Caco-2 (cell line): ENCODE measurements around the gene ZBTB34. TPM values are rescaled to one million over a fixed set of nuclear protein-coding genes. Genes with fewer than 3 reads are reported as not detected.

Source experiments
- BruUV-seq: library from RNA; stranded (reverse); fragments of 400-500 nt; replicated peaks from 2 replicates; lab custom pipeline; 2021; lab: Mats Ljungman, UMichigan
- CTCF ChIA-PET: fragments of 300-600 bp; sonication (Branson Sonifier 250); formaldehyde crosslinking; loops from one replicate; lab custom pipeline; 2022; ENCODE audit warnings: antibody characterized with exemption; lab: Charles Lee
- POLR2A ChIA-PET: fragments of 300-600 bp; sonication (Branson Sonifier 250); formaldehyde crosslinking; loops from one replicate; lab custom pipeline; 2022; ENCODE audit warnings: antibody characterized with exemption; lab: Charles Lee
- DNase-seq, 2 experiments: peaks; one replicate each; pipeline versions ENCODE4 v3.0.0 to v3.0.0-alpha.2; 2020 to 2022
- H3K27me3 ChIP-seq: replicated peaks from 2 replicates; pipeline ENCODE4 v1.6.0; 2011; ENCODE audit warnings: low read length; ENCODE audit not compliant: control insufficient read depth, insufficient read depth
- H3K36me3 ChIP-seq: 2 replicates; pipeline ENCODE4 v1.5.1; 2011; ENCODE audit warnings: low read length; ENCODE audit not compliant: control insufficient read depth, insufficient read depth
- H3K4me1 ChIP-seq: fragments of 250-450 bp; sonication (Bioruptor Pico); 2 replicates; pipeline ENCODE4 v1.5.1; 2020; ENCODE audit warnings: mild to moderate bottlenecking
- H3K4me3 ChIP-seq: 2 replicates; pipeline ENCODE4 v1.5.1; 2011; ENCODE audit warnings: low read depth, mild to moderate bottlenecking, control low read depth, low read length
- H3K9me3 ChIP-seq: fragments of 250-450 bp; sonication (Bioruptor Pico); 2 replicates; pipeline ENCODE4 v1.5.1; 2020; ENCODE audit warnings: mild to moderate bottlenecking, moderate library complexity
- H3K27ac Mint-ChIP-seq: one replicate; pipeline ENCODE4 v1.8.0; 2022; ENCODE audit warnings: mixed read lengths; ENCODE audit not compliant: unreplicated experiment
- H3K27me3 Mint-ChIP-seq: one replicate; pipeline ENCODE4 v1.8.0; 2022; ENCODE audit warnings: mixed read lengths; ENCODE audit not compliant: insufficient read depth, unreplicated experiment
- H3K36me3 Mint-ChIP-seq: one replicate; pipeline ENCODE4 v1.8.0; 2022; ENCODE audit warnings: mild to moderate bottlenecking, mixed read lengths; ENCODE audit not compliant: insufficient read depth, unreplicated experiment
- H3K4me1 Mint-ChIP-seq: one replicate; pipeline ENCODE4 v1.8.0; 2022; ENCODE audit warnings: low read depth, mixed read lengths; ENCODE audit not compliant: unreplicated experiment
- H3K4me3 Mint-ChIP-seq: one replicate; pipeline ENCODE4 v1.8.0; 2022; ENCODE audit warnings: mild to moderate bottlenecking, moderate library complexity, mixed read lengths; ENCODE audit not compliant: unreplicated experiment
- H3K9me3 Mint-ChIP-seq: one replicate; pipeline ENCODE4 v1.8.0; 2022; ENCODE audit warnings: mixed read lengths; ENCODE audit not compliant: unreplicated experiment
- CTCF ChIP-seq, 2 experiments: fragments of 200-600 bp in 1 of 2; IDR thresholded peaks; 1 replicate in 1 of 2; 2 replicates in 1 of 2; pipeline versions ENCODE4 v1.5.1 to v1.8.0; 2011 to 2022; ENCODE audit warnings: antibody characterized with exemption in 1 of 2, control low read depth in 1 of 2, inconsistent platforms in 1 of 2, low read depth in 1 of 2, low read length in 1 of 2, mild to moderate bottlenecking in 1 of 2, moderate library complexity in 1 of 2; ENCODE audit not compliant: insufficient read depth in 1 of 2, severe bottlenecking in 1 of 2, unreplicated experiment in 1 of 2
- intact Hi-C: fragments of 100-400 bp; cut with micrococcal nuclease; formaldehyde crosslinking; loops from one replicate; pipeline ENCODE4 v1.10.0; 2022; ENCODE audit not compliant: unreplicated experiment
- total RNA-seq: library from RNA; stranded (reverse); gene quantifications from 2 replicates; pipeline ENCODE4 v1.2.3, GENCODE V29; 2022

The ZBTB34 gene
- total RNA-seq, 1 experiment from 2014 or later, result 17.1 TPM

GRCh38 chr9:126836216-126836615 is 24.2 kb upstream of the ZBTB34 start:
- ChIA-PET POLR2A (no interaction called here), CTCF (interaction anchor here (1.0 kb wide), 1 partner anchor 19 kb away, joined by 3 read pairs; no protein-coding TSS in a partner anchor)
- Histone ChIP-seq H3K27me3 (no peaks in the 10 kb centered on the region), H3K4me1 (no peaks in the 10 kb centered on the region), H3K9me3 (no peaks in the 10 kb centered on the region), H3K36me3 (peaks cover 4% of the 10 kb centered on the region; the same call in 1 of the 2 replicates), H3K4me3 (no peak overlapping the region)
- Mint-ChIP-seq H3K4me3 (no peak overlapping the region), H3K4me1 (peaks cover 14% of the 10 kb centered on the region), H3K27me3 (no peaks in the 10 kb centered on the region), H3K27ac (no peak overlapping the region), H3K36me3 (peaks cover 56% of the 10 kb centered on the region), H3K9me3 (no peaks in the 10 kb centered on the region)
- intact Hi-C loops, result no loop called here
- BruUV-seq, result no TSS peak
- no peak for DNase-seq
- no peak for TF ChIP-seq CTCF (IDR thresholded peaks at IDR 0.05; ENCODE audit: insufficient read depth in 1 of 2, low read depth in 1 of 2, low read length in 1 of 2, severe bottlenecking in 1 of 2, unreplicated experiment in 1 of 2)

- DNase-seq, result no peak
- no TSS peak for BruUV-seq
- no peak overlapping the region for H3K27ac Mint-ChIP-seq
- Histone ChIP-seq H3K9me3 (no peaks in the 10 kb centered on the region), H3K27me3 (no peaks in the 10 kb centered on the region), H3K4me1 (no peaks in the 10 kb centered on the region), H3K4me3 (no peak overlapping the region), H3K36me3 (no peaks in the 10 kb centered on the region)
- H3K36me3 Mint-ChIP-seq, result peaks cover 42% of the 10 kb centered on the region
- TF ChIP-seq CTCF (IDR thresholded peaks at IDR 0.05; ENCODE audit: insufficient read depth in 1 of 2, low read depth in 1 of 2, low read length in 1 of 2, severe bottlenecking in 1 of 2, unreplicated experiment in 1 of 2), result no peak
- intact Hi-C loops, result no loop called here
- no peaks in the 10 kb centered on the region for H3K27me3 Mint-ChIP-seq
- H3K9me3 Mint-ChIP-seq, result no peaks in the 10 kb centered on the region
- peaks cover 14% of the 10 kb centered on the region for H3K4me1 Mint-ChIP-seq
- ChIA-PET CTCF (no interaction called here), POLR2A (no interaction called here)
- no peak overlapping the region for H3K4me3 Mint-ChIP-seq
These were observed 22.2 kb upstream of the ZBTB34 start for GRCh38 chr9:126838055-126838811.

GRCh38 chr9:126838895-126839294 is 21.5 kb upstream of the ZBTB34 start:
- Mint-ChIP-seq H3K36me3 (peaks cover 36% of the 10 kb centered on the region), H3K4me3 (no peak overlapping the region), H3K9me3 (no peaks in the 10 kb centered on the region), H3K4me1 (peaks cover 14% of the 10 kb centered on the region), H3K27ac (no peak overlapping the region), H3K27me3 (no peaks in the 10 kb centered on the region)
- ChIA-PET POLR2A (no interaction called here), CTCF (no interaction called here)
- Histone ChIP-seq H3K4me1 (no peaks in the 10 kb centered on the region), H3K4me3 (no peak overlapping the region), H3K36me3 (no peaks in the 10 kb centered on the region), H3K9me3 (no peaks in the 10 kb centered on the region), H3K27me3 (no peaks in the 10 kb centered on the region)
- BruUV-seq, result no TSS peak
- DNase-seq, result no peak
- intact Hi-C loops, result no loop called here
- TF ChIP-seq CTCF (IDR thresholded peaks at IDR 0.05; ENCODE audit: insufficient read depth in 1 of 2, low read depth in 1 of 2, low read length in 1 of 2, severe bottlenecking in 1 of 2, unreplicated experiment in 1 of 2), result no peak
